ENCODE results near the gene RBMX. TPM values are rescaled to one million over a fixed set of nuclear protein-coding genes. Genes with fewer than 3 reads are reported as not detected.

RBMX gene
- total RNA-seq, 1 experiment from 2014 or later: 261 TPM

- H3K27me3 Mint-ChIP-seq (ENCODE audit: insufficient read depth, unreplicated experiment): no peaks in the 10 kb centered on the region
- Histone ChIP-seq H3K27me3 (replicated peaks; ENCODE audit: control insufficient read depth, insufficient read depth, low read length) (no peaks in the 10 kb centered on the region), H3K4me3 (ENCODE audit: low read depth, low read length) (no peak overlapping the region), H3K36me3 (ENCODE audit: control insufficient read depth, insufficient read depth, low read length) (no peaks in the 10 kb centered on the region), H3K4me1 (no peaks in the 10 kb centered on the region), H3K9me3 (no peaks in the 10 kb centered on the region)
- no peak for TF ChIP-seq CTCF (IDR thresholded peaks at IDR 0.05; ENCODE audit: insufficient read depth in 1 of 2, low read depth in 1 of 2, low read length in 1 of 2, severe bottlenecking in 1 of 2, unreplicated experiment in 1 of 2)
- no peak overlapping the region for H3K27ac Mint-ChIP-seq (ENCODE audit: unreplicated experiment)
- ChIA-PET CTCF (no interaction called here), POLR2A (no interaction called here)
- H3K4me3 Mint-ChIP-seq (ENCODE audit: unreplicated experiment): no peak overlapping the region
- intact Hi-C loops (cut with micrococcal nuclease; ENCODE audit: unreplicated experiment): no loop called here
- H3K4me1 Mint-ChIP-seq (ENCODE audit: low read depth, unreplicated experiment): no peaks in the 10 kb centered on the region
- BruUV-seq (replicated peaks): no TSS peak
- DNase-seq: no peak
- peaks cover 46% of the 10 kb centered on the region for H3K36me3 Mint-ChIP-seq (ENCODE audit: insufficient read depth, unreplicated experiment)
- no peaks in the 10 kb centered on the region for H3K9me3 Mint-ChIP-seq (ENCODE audit: unreplicated experiment)
Measured at GRCh38 chrX:136849395-136849794, 31.1 kb downstream of the RBMX start.

DNA sequence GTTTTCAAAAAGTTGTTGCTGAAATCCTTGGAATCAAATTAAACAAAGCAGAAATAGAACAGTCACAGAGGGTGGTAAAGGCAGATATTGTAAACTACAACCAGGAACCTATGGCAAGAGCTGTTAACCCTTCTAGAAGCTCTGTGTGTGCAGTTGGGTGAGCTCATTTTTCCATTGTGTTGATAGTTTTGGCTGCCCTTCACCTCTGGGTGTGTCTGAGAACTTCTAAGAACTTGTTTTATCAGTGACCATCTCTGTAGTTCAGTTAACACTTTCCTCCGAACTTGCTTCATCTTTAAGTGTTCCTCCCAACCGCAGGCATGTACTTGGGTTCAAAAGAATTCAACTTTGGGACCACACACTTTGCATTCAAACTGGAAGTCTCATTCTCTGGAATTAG is 32.7 kb downstream of the RBMX start:
- H3K36me3 Mint-ChIP-seq (ENCODE audit: insufficient read depth, unreplicated experiment): peaks cover 41% of the 10 kb centered on the region
- Histone ChIP-seq H3K27me3 (replicated peaks; ENCODE audit: control insufficient read depth, insufficient read depth, low read length) (no peaks in the 10 kb centered on the region), H3K9me3 (no peaks in the 10 kb centered on the region), H3K4me1 (no peaks in the 10 kb centered on the region), H3K36me3 (ENCODE audit: control insufficient read depth, insufficient read depth, low read length) (no peaks in the 10 kb centered on the region), H3K4me3 (ENCODE audit: low read depth, low read length) (no peak overlapping the region)
- no peak overlapping the region for H3K4me3 Mint-ChIP-seq (ENCODE audit: unreplicated experiment)
- intact Hi-C loops (cut with micrococcal nuclease; ENCODE audit: unreplicated experiment): no loop called here
- H3K9me3 Mint-ChIP-seq (ENCODE audit: unreplicated experiment): no peaks in the 10 kb centered on the region
- CTCF ChIA-PET: no interaction called here
- DNase-seq: no peak
- BruUV-seq (replicated peaks): no TSS peak
- TF ChIP-seq CTCF (IDR thresholded peaks at IDR 0.05; ENCODE audit: insufficient read depth in 1 of 2, low read depth in 1 of 2, low read length in 1 of 2, severe bottlenecking in 1 of 2, unreplicated experiment in 1 of 2): no peak
- POLR2A ChIA-PET: no interaction called here
- no peaks in the 10 kb centered on the region for H3K4me1 Mint-ChIP-seq (ENCODE audit: low read depth, unreplicated experiment)
- H3K27me3 Mint-ChIP-seq (ENCODE audit: insufficient read depth, unreplicated experiment): no peaks in the 10 kb centered on the region
- H3K27ac Mint-ChIP-seq (ENCODE audit: unreplicated experiment): no peak overlapping the region

DNA sequence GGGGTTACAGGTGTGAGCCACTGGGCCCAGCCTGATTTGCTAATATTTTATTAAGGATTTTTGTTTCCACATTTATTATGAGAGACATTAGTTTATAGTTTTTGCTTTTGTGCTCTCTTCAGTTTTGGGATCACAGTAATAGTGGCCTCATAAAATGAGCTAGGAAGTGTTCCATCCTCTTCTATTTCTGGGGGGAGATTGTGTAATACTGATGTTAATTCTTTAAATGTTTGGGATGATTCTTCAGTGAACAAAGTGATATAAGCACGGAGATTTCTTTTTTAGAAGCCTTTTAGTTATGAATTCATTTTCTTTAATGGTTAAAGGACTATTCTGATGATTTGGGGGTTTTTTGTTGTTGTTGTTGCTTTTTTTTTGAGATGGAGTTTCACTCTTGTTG is 41.3 kb downstream of the RBMX start:
- Histone ChIP-seq H3K4me3 (ENCODE audit: low read depth, low read length) (no peak overlapping the region), H3K27me3 (replicated peaks; ENCODE audit: control insufficient read depth, insufficient read depth, low read length) (no peaks in the 10 kb centered on the region), H3K36me3 (ENCODE audit: control insufficient read depth, insufficient read depth, low read length) (no peaks in the 10 kb centered on the region), H3K4me1 (no peaks in the 10 kb centered on the region), H3K9me3 (no peaks in the 10 kb centered on the region)
- no peak overlapping the region for H3K4me3 Mint-ChIP-seq (ENCODE audit: unreplicated experiment)
- no peaks in the 10 kb centered on the region for H3K27me3 Mint-ChIP-seq (ENCODE audit: insufficient read depth, unreplicated experiment)
- DNase-seq: no peak
- H3K4me1 Mint-ChIP-seq (ENCODE audit: low read depth, unreplicated experiment): no peaks in the 10 kb centered on the region
- peaks cover 10% of the 10 kb centered on the region for H3K36me3 Mint-ChIP-seq (ENCODE audit: insufficient read depth, unreplicated experiment)
- H3K9me3 Mint-ChIP-seq (ENCODE audit: unreplicated experiment): no peaks in the 10 kb centered on the region
- no peak for TF ChIP-seq CTCF (IDR thresholded peaks at IDR 0.05; ENCODE audit: insufficient read depth in 1 of 2, low read depth in 1 of 2, low read length in 1 of 2, severe bottlenecking in 1 of 2, unreplicated experiment in 1 of 2)
- ChIA-PET CTCF (no interaction called here), POLR2A (no interaction called here)
- no TSS peak for BruUV-seq (replicated peaks)
- H3K27ac Mint-ChIP-seq (ENCODE audit: unreplicated experiment): no peak overlapping the region
- intact Hi-C loops (cut with micrococcal nuclease; ENCODE audit: unreplicated experiment): no loop called here
